ENCODE data around the gene IBSP. TPM values are rescaled to one million over a fixed set of nuclear protein-coding genes. Genes with fewer than 3 reads are reported as not detected.

The IBSP gene
- total RNA-seq, 2 experiments from 2014 or later: not detected

- peaks cover 12% of the 10 kb centered on the region for H3K4me1 Mint-ChIP-seq
- no peak overlapping the region for H3K4me3 Mint-ChIP-seq
- ATAC-seq (ENCODE audit: low read depth) (no peak), DNase-seq (no peak)
- H3K27me3 Mint-ChIP-seq: peaks cover 39% of the 10 kb centered on the region
- no peak overlapping the region for H3K27ac Mint-ChIP-seq
- POLR2A ChIA-PET: no interaction called here
- H3K9me3 Mint-ChIP-seq: no peaks in the 10 kb centered on the region
- H3K36me3 Mint-ChIP-seq: no peaks in the 10 kb centered on the region
These were observed 46.9 kb downstream of the IBSP start for GRCh38 chr4:87846226-87846625.

- no peaks in the 10 kb centered on the region for H3K9me3 Mint-ChIP-seq
- H3K4me3 Mint-ChIP-seq: peak overlapping the region; percentile 48
- peaks cover 12% of the 10 kb centered on the region for H3K4me1 Mint-ChIP-seq
- DNase-seq (no peak), ATAC-seq (ENCODE audit: low read depth) (peak; percentile 95)
- H3K36me3 Mint-ChIP-seq: no peaks in the 10 kb centered on the region
- H3K27ac Mint-ChIP-seq: no peak overlapping the region
- peaks cover 31% of the 10 kb centered on the region for H3K27me3 Mint-ChIP-seq
- POLR2A ChIA-PET: no interaction called here
These were observed 49.4 kb downstream of the IBSP start for GRCh38 chr4:87848622-87849351.

DNA sequence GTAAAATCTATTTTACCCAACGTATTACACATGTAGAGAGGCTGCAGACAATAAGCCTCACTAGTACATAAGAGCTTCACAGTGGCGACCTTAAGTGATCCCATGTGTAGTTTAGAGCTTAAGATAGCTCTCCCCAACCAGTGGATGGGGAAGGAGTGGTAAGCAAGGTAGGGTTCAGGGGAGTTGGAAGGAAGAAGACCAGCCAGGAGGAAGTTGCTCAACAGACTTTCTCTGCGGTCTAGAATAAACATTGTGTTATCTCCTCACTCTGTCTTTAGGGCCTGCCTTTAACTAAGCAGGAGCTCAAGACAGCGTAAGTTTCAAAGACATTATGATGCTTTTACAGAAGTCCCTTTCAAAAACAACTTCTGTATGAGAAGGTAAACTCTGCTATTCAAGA, 50.3 kb downstream of the IBSP start:
- H3K36me3 Mint-ChIP-seq: no peaks in the 10 kb centered on the region
- peaks cover 28% of the 10 kb centered on the region for H3K27me3 Mint-ChIP-seq
- H3K4me1 Mint-ChIP-seq: peaks cover 12% of the 10 kb centered on the region
- no peak overlapping the region for H3K27ac Mint-ChIP-seq
- ATAC-seq (ENCODE audit: low read depth) (peak; percentile 30), DNase-seq (no peak)
- POLR2A ChIA-PET: no interaction called here
- no peak overlapping the region for H3K4me3 Mint-ChIP-seq
- no peaks in the 10 kb centered on the region for H3K9me3 Mint-ChIP-seq

DNA sequence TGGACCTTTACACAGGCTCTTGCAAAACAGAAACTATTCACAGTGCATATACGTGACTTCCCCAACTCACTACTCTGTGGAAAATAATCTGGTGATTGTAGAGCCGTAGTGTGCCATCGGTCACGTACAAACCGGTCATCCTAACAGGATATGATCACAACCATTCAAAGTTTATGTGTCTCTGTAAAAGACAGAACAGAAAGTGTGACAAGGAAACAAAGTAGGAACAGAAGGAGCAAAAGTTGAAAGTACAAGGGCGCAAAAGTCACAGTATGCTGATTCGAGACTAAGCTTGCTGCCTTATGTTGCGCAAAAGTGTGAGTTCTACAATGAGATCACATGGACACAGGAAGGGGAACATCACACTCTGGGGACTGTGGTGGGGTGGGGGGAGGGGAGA, 52.0 kb downstream of the IBSP start:
- DNase-seq (no peak), ATAC-seq (ENCODE audit: low read depth) (no peak)
- no peaks in the 10 kb centered on the region for H3K36me3 Mint-ChIP-seq
- H3K4me1 Mint-ChIP-seq: peaks cover 13% of the 10 kb centered on the region
- H3K9me3 Mint-ChIP-seq: no peaks in the 10 kb centered on the region
- H3K27me3 Mint-ChIP-seq: peaks cover 23% of the 10 kb centered on the region
- H3K4me3 Mint-ChIP-seq: no peak overlapping the region
- POLR2A ChIA-PET: no interaction called here
- no peak overlapping the region for H3K27ac Mint-ChIP-seq

GRCh38 chr4:87851953-87852352, 52.6 kb downstream of the IBSP start:
- no peak overlapping the region for H3K27ac Mint-ChIP-seq
- H3K36me3 Mint-ChIP-seq: no peaks in the 10 kb centered on the region
- peaks cover 25% of the 10 kb centered on the region for H3K27me3 Mint-ChIP-seq
- peaks cover 13% of the 10 kb centered on the region for H3K4me1 Mint-ChIP-seq
- ATAC-seq (ENCODE audit: low read depth) (no peak), DNase-seq (no peak)
- H3K9me3 Mint-ChIP-seq: no peaks in the 10 kb centered on the region
- POLR2A ChIA-PET: no interaction called here
- H3K4me3 Mint-ChIP-seq: no peak overlapping the region

GRCh38 chr4:87853108-87853507, 53.8 kb downstream of the IBSP start:
- DNase-seq: no peak
- no peak for ATAC-seq (ENCODE audit: low read depth)
- POLR2A ChIA-PET: interaction anchor here (0.5 to 0.6 kb wide), 2 partner anchors 180 to 1677 kb away, joined by 3 to 4 read pairs; no protein-coding TSS in a partner anchor
- Mint-ChIP-seq H3K36me3 (no peaks in the 10 kb centered on the region), H3K27me3 (peaks cover 26% of the 10 kb centered on the region), H3K4me1 (peaks cover 13% of the 10 kb centered on the region), H3K4me3 (no peak overlapping the region), H3K27ac (no peak overlapping the region), H3K9me3 (no peaks in the 10 kb centered on the region)

DNA sequence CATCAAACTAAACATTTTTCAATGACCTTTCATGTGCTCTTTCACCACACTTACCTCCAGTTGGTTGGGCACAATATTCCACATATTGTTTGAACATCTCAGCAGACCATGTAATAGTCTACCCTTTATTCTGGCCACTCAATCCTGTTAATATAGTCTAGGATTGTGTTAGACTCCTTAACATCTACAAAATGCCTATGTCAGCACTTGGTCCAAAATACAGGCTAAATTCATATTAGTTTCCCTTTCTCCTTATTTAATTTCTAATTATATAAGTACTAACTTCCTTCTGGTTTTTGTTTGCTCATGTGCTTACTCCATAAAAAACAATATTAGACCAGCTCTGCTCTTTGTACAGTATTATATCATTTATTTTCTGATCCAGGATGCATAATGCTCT, 54.5 kb downstream of the IBSP start:
- no peak for DNase-seq
- ATAC-seq (ENCODE audit: low read depth): no peak
- H3K27me3 Mint-ChIP-seq: peaks cover 31% of the 10 kb centered on the region
- peaks cover 11% of the 10 kb centered on the region for H3K4me1 Mint-ChIP-seq
- H3K9me3 Mint-ChIP-seq: no peaks in the 10 kb centered on the region
- POLR2A ChIA-PET: no interaction called here
- H3K27ac Mint-ChIP-seq: no peak overlapping the region
- H3K36me3 Mint-ChIP-seq: no peaks in the 10 kb centered on the region
- no peak overlapping the region for H3K4me3 Mint-ChIP-seq

DNA sequence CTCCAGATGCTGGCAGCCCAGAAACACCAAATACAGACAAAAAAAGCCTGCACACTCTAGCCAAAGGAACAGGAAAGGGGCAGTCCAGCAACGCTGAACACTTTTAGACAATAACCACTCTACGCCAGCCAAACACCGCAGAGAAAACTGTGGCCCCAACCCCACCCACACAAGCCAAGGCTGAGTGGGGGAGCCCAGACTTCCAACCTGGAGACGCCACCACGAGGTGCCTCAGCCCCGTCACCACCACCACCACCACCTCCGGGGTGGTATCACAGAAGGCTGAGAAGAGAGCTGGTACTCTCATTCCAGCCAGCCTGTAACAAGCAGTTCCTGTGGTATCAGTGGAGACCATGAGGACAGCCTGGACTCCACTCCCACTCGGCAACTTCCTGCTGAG, 56.2 kb downstream of the IBSP start:
- ATAC-seq (ENCODE audit: low read depth): no peak
- Mint-ChIP-seq H3K36me3 (no peaks in the 10 kb centered on the region), H3K4me1 (peaks cover 1% of the 10 kb centered on the region), H3K9me3 (no peaks in the 10 kb centered on the region), H3K4me3 (no peak overlapping the region), H3K27me3 (peaks cover 32% of the 10 kb centered on the region), H3K27ac (no peak overlapping the region)
- POLR2A ChIA-PET: no interaction called here
- no peak for DNase-seq

DNA sequence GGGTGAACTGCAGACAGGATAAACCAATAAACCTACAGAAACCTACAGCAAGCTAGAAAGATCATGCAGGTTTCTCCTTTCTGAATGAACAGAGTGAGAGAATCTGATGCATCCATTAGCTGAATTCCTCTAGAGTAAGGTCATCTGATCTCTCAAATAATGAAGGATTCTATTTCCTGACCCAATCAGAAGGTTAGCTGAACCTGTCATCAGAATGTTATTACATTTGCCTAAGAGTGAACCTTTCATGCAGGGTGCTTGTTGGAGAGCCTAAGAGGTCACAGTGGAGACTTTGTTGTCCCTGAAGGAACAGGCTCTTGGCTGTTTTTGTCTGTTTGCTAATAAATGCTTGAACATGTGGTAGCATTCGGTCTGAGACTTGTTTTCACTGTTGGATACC, 57.5 kb downstream of the IBSP start:
- Mint-ChIP-seq H3K4me3 (no peak overlapping the region), H3K27me3 (peaks cover 37% of the 10 kb centered on the region), H3K27ac (no peak overlapping the region), H3K36me3 (no peaks in the 10 kb centered on the region), H3K9me3 (no peaks in the 10 kb centered on the region), H3K4me1 (peaks cover 1% of the 10 kb centered on the region)
- no peak for ATAC-seq (ENCODE audit: low read depth)
- DNase-seq: no peak
- POLR2A ChIA-PET: no interaction called here

GRCh38 chr4:87857789-87858188, 58.4 kb downstream of the IBSP start:
- H3K4me1 Mint-ChIP-seq: peaks cover 1% of the 10 kb centered on the region
- POLR2A ChIA-PET: no interaction called here
- ATAC-seq (ENCODE audit: low read depth) (no peak), DNase-seq (no peak)
- H3K27me3 Mint-ChIP-seq: peaks cover 37% of the 10 kb centered on the region
- H3K4me3 Mint-ChIP-seq: no peak overlapping the region
- H3K36me3 Mint-ChIP-seq: no peaks in the 10 kb centered on the region
- no peaks in the 10 kb centered on the region for H3K9me3 Mint-ChIP-seq
- H3K27ac Mint-ChIP-seq: no peak overlapping the region

Other genes with a start within 250 kb of the IBSP start
- not detected for gene DSPP, start 191.0 kb upstream of the IBSP start, total RNA-seq
- gene DMP1, start 149.3 kb upstream of the IBSP start, total RNA-seq: not detected
- not detected for gene MEPE, start 33.4 kb downstream of the IBSP start, total RNA-seq
- 10 to 100 TPM; 19.4 to 24.0 TPM for gene SPP1, start 176.2 kb downstream of the IBSP start, total RNA-seq
- 10 to 100 TPM in 1 of 2 experiments, 1 to 10 TPM in 1; 9.5 to 10.9 TPM for gene PKD2, start 208.1 kb downstream of the IBSP start, total RNA-seq

Measured in activated naive CD8-positive, alpha-beta T cell treated with anti-CD3 and anti-CD28 coated beads, Interleukin-2, amount 10 ng/mL, durations not matched to agents 7 days and 5 days (primary cell).